Mammary epithelial cell (primary cell): ENCODE results near the gene CCDC197.

Source experiments
- EZH2 ChIP-seq: IDR thresholded peaks from 2 replicates; pipeline ENCODE4 v1.6.1; 2012; ENCODE audit warnings: low read length, inconsistent platforms, borderline replicate concordance
- TF ChIP-seq, protein P1 (sequence below), 2 donors: IDR thresholded peaks in 1 of 2; conservative IDR thresholded peaks in 1 of 2; 2 replicates each; pipeline ENCODE4 v1.5.1; 2011 to 2012; ENCODE audit warnings: inconsistent platforms in 2 of 2, low read length in 2 of 2, mild to moderate bottlenecking in 2 of 2, control low read depth in 1 of 2, low read depth in 1 of 2; ENCODE audit not compliant: insufficient read depth in 1 of 2; ENCODE audit errors: extremely low read depth in 1 of 2

GRCh38 chr14:93960774-93961438, 36.2 kb upstream of the CCDC197 start:
- TF ChIP-seq, protein P1, sequence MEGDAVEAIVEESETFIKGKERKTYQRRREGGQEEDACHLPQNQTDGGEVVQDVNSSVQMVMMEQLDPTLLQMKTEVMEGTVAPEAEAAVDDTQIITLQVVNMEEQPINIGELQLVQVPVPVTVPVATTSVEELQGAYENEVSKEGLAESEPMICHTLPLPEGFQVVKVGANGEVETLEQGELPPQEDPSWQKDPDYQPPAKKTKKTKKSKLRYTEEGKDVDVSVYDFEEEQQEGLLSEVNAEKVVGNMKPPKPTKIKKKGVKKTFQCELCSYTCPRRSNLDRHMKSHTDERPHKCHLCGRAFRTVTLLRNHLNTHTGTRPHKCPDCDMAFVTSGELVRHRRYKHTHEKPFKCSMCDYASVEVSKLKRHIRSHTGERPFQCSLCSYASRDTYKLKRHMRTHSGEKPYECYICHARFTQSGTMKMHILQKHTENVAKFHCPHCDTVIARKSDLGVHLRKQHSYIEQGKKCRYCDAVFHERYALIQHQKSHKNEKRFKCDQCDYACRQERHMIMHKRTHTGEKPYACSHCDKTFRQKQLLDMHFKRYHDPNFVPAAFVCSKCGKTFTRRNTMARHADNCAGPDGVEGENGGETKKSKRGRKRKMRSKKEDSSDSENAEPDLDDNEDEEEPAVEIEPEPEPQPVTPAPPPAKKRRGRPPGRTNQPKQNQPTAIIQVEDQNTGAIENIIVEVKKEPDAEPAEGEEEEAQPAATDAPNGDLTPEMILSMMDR (conservative IDR thresholded peaks at IDR 0.05 in 1 of 2, IDR thresholded peaks at IDR 0.05 in 1 of 2; ENCODE audit: extremely low read depth in 1 of 2, insufficient read depth in 1 of 2, low read depth in 1 of 2, low read length in 2 of 2): no peak
- no peak for TF ChIP-seq EZH2
